Kidney (tissue), 14 donors: ENCODE results near the gene ATE1. TPM values are rescaled to one million over a fixed set of nuclear protein-coding genes. Genes with fewer than 3 reads are reported as not detected.

Experiments
- DNase-seq, 5 donors: peaks; one replicate each; pipeline ENCODE4 v3.0.0-alpha.2; 2013 to 2020
- FAIRE-seq: peaks from 2 replicates; lab custom pipeline; 2012; peaks lifted over from hg19 to GRCh38; lab: Jason Lieb, UNC
- H3K27ac ChIP-seq, 2 donors: one replicate each; pipeline ENCODE4 v1.7.0; 2013; ENCODE audit warnings: low read depth in 2 of 2, low read length in 2 of 2, inconsistent platforms in 1 of 2
- H3K27me3 ChIP-seq: one replicate; pipeline ENCODE4 v1.7.1; 2013; ENCODE audit warnings: low read length, inconsistent platforms; ENCODE audit not compliant: control insufficient read depth, insufficient read depth
- H3K36me3 ChIP-seq, 3 donors: one replicate each; pipeline versions ENCODE4 v1.7.0 to v1.7.1; 2013; ENCODE audit warnings: low read length in 3 of 3, control low read depth in 1 of 3, inconsistent platforms in 1 of 3; ENCODE audit not compliant: insufficient read depth in 3 of 3, control insufficient read depth in 2 of 3
- H3K4me1 ChIP-seq, 3 donors: one replicate each; pipeline versions ENCODE4 v1.7.0 to v1.7.1; 2013; ENCODE audit warnings: low read length in 3 of 3, inconsistent platforms in 1 of 3, low read depth in 1 of 3; ENCODE audit not compliant: control insufficient read depth in 2 of 3, insufficient read depth in 2 of 3
- H3K4me3 ChIP-seq, 3 donors: one replicate each; pipeline versions ENCODE4 v1.7.0 to v1.8.1; 2013; ENCODE audit warnings: low read length in 3 of 3, control low read depth in 1 of 3, inconsistent platforms in 1 of 3
- H3K9ac ChIP-seq, 3 donors: one replicate each; pipeline versions ENCODE4 v1.7.0 to v1.7.1; 2013; ENCODE audit warnings: low read length in 3 of 3, control low read depth in 1 of 3, inconsistent platforms in 1 of 3
- H3K9me3 ChIP-seq, 3 donors: one replicate each; pipeline versions ENCODE4 v1.7.0 to v1.7.1; 2013; ENCODE audit warnings: low read length in 3 of 3, control low read depth in 1 of 3, inconsistent platforms in 1 of 3; ENCODE audit not compliant: control insufficient read depth in 2 of 3, insufficient read depth in 1 of 3
- intact Hi-C: fragments of 100-400 bp; cut with DNase I; formaldehyde crosslinking; loops from one replicate; pipeline ENCODE4 v1.11.1; 2022
- polyA plus RNA-seq: library from polyadenylated mRNA; stranded (reverse); fragments of 350-450 nt; fragmentation: Illumina TruSeq; extraction: RNeasy Lipid Tissue Mini Kit (QIAGEN cat#74804); gene quantifications from one replicate; pipeline ENCODE4 v1.2.3, GENCODE V29; 2014; ENCODE audit warnings: low read depth, low replicate concordance; ENCODE audit not compliant: insufficient read depth
- total RNA-seq: library from RNA; stranded (reverse); fragmentation: NEBNext Ultra II Directional; extraction: Animal tissue kit (Norgen Biotek cat#: 25700); gene quantifications from one replicate; pipeline ENCODE4 v1.2.1, GENCODE V29; 2021
- TF ChIP-seq, protein P1 (sequence below): IDR thresholded peaks from 3 replicates; pipeline ENCODE4 v1.5.1; 2012; ENCODE audit warnings: mild to moderate bottlenecking, moderate library complexity, borderline replicate concordance; ENCODE audit not compliant: insufficient read depth; ENCODE audit errors: extremely low read depth
- donor health status: control.
- donor health status: control.
- donor health status: control.
- donor health status: control.
- donor health status: control.
- donor health status: DM: yes; HTN: yes; CAD: no.
- donor health status: Normal renal cell carcinoma (clear cell type).

ATE1 gene
- total and polyA plus RNA-seq, 2 donors from 2014 or later, result 9.8 to 31.0 TPM

DNA sequence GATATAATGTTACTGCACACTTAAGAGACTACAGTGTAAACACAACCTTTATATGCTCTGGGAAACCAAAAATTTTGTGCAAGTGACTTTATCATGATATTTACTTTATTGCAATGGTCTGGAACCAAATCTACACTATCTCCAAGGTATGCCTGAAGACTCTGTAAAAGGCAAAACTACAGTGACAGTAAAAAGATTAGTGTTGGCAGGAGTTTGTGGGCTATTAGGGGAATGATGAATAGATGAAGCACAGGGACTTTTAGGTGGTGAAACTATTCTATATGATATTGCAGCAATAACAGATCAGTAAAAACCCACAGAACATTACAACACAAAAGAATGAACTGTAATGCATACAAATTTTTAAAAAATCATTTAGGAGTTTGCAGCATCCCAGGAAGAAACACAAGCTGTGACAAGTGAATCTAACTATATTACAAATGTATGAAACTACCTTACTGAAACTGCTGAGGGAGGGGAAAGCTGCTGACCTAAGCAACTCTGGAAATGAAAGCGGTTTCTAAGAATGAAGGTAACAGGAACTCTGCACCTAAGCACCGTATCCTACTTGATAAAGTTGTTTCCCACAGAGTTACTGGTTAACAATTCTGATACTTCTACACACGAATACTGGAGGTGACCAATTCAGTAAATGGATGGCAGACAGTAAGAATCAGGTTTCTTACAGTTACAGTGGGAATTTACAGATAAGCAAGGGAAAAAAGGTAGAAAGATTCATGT lies 82.6 kb downstream of the ATE1 start:
- Histone ChIP-seq H3K36me3 (peaks cover 0 to 3% (median 0%) of the 10 kb centered on the region in 3 donors), H3K9ac (no peak overlapping the region), H3K9me3 (no peaks in the 10 kb centered on the region), H3K27ac (no peak overlapping the region), H3K4me3 (no peak overlapping the region), H3K4me1 (no peaks in the 10 kb centered on the region), H3K27me3 (no peaks in the 10 kb centered on the region)
- DNase-seq (no peak), FAIRE-seq (no peak)
- intact Hi-C loops, result no loop called here
- TF ChIP-seq, protein P1, sequence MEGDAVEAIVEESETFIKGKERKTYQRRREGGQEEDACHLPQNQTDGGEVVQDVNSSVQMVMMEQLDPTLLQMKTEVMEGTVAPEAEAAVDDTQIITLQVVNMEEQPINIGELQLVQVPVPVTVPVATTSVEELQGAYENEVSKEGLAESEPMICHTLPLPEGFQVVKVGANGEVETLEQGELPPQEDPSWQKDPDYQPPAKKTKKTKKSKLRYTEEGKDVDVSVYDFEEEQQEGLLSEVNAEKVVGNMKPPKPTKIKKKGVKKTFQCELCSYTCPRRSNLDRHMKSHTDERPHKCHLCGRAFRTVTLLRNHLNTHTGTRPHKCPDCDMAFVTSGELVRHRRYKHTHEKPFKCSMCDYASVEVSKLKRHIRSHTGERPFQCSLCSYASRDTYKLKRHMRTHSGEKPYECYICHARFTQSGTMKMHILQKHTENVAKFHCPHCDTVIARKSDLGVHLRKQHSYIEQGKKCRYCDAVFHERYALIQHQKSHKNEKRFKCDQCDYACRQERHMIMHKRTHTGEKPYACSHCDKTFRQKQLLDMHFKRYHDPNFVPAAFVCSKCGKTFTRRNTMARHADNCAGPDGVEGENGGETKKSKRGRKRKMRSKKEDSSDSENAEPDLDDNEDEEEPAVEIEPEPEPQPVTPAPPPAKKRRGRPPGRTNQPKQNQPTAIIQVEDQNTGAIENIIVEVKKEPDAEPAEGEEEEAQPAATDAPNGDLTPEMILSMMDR, result no peak

DNA sequence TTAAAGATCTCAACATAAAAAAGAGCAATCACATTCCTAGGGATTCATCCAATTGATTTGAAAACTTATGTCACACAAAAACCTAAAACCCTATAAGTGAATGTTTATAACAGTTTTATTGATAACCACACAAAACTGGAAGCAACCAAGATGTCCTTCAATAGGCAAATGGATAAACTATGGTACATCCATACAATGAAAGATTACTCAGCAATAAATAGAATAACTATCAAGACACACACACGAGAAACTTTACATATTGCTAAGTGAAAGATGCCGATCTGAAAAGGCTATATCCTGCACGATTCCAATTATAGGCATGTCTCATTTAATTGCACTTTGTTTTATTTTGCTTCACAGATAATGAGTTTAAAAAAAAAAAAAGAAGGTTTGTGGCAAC lies 83.3 kb downstream of the ATE1 start:
- Histone ChIP-seq H3K4me1 (no peaks in the 10 kb centered on the region), H3K27ac (no peak overlapping the region), H3K9ac (no peak overlapping the region), H3K4me3 (no peak overlapping the region), H3K27me3 (no peaks in the 10 kb centered on the region), H3K36me3 (peaks cover 0 to 3% (median 0%) of the 10 kb centered on the region in 3 donors), H3K9me3 (no peaks in the 10 kb centered on the region)
- intact Hi-C loops, result no loop called here
- FAIRE-seq, result no peak
- TF ChIP-seq, protein P1, result no peak
- no peak for DNase-seq

DNA sequence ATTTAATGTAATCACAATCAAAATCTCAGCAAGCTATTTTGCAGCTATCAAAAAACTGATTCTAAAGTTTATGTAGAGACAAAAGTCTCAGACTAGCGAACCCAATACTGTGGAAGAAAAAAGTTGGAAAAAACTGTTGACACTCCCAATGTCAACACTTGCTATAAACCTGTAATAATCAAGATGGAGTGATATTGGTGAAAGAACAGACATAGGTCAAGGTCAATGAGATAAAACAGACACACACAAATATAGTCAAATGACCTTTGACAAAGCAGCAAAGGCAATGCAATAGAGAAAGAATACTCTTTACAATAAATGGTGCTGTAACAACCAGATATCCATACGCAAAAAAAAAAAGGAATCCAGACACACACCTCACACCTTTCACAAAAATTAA lies 84.5 kb downstream of the ATE1 start:
- Histone ChIP-seq H3K27me3 (no peaks in the 10 kb centered on the region), H3K9me3 (no peaks in the 10 kb centered on the region), H3K4me3 (no peak overlapping the region), H3K4me1 (no peaks in the 10 kb centered on the region), H3K36me3 (peaks cover 0 to 3% (median 0%) of the 10 kb centered on the region in 3 donors), H3K27ac (no peak overlapping the region), H3K9ac (no peak overlapping the region)
- TF ChIP-seq, protein P1, result no peak
- intact Hi-C loops, result no loop called here
- FAIRE-seq (no peak), DNase-seq (no peak)
